CD4-positive, CD25-positive, alpha-beta regulatory T cell (primary cell): ENCODE results near the gene LYG1. TPM values are rescaled to one million over a fixed set of nuclear protein-coding genes. Genes with fewer than 3 reads are reported as not detected.
"Not testable (repeated sequence)": the region's sequence is repeated elsewhere in the genome, so short reads cannot be mapped to it uniquely, and the experiment has no call there.

Experiments
- ATAC-seq, 2 donors: fragments of 150-1000 bp; cut with Tn5 transposase; one replicate each; pipeline ENCODE4 v1.10.0; 2021; ENCODE audit warnings: low read depth in 2 of 2, moderate number of reproducible peaks in 2 of 2, moderate library complexity in 1 of 2
- DNase-seq, 3 donors: peaks; one replicate each; pipeline versions ENCODE4 v3.0.0 to v3.0.0-alpha.2; 2012 to 2022; ENCODE audit warnings: mixed read lengths in 1 of 3
- H3K27ac ChIP-seq: one replicate; pipeline ENCODE4 v1.7.0; 2013; ENCODE audit warnings: mild to moderate bottlenecking, low read length; ENCODE audit not compliant: insufficient read depth, poor library complexity, severe bottlenecking
- H3K27me3 ChIP-seq: one replicate; pipeline ENCODE4 v1.7.0; 2013; ENCODE audit warnings: low read length; ENCODE audit not compliant: control insufficient read depth, insufficient read depth
- H3K36me3 ChIP-seq: one replicate; pipeline ENCODE4 v1.7.0; 2013; ENCODE audit warnings: mild to moderate bottlenecking, low read length, moderate library complexity; ENCODE audit not compliant: control insufficient read depth, insufficient read depth
- H3K4me1 ChIP-seq: 2 replicates; pipeline ENCODE4 v1.7.0; 2013; ENCODE audit warnings: mild to moderate bottlenecking, low read length; ENCODE audit not compliant: insufficient read depth, control insufficient read depth, poor library complexity, severe bottlenecking
- H3K4me3 ChIP-seq: one replicate; pipeline ENCODE4 v1.7.0; 2013; ENCODE audit warnings: low read depth, mild to moderate bottlenecking, low read length, moderate library complexity
- H3K9me3 ChIP-seq, 2 experiments: 1 replicate in 1 of 2; 2 replicates in 1 of 2; pipeline ENCODE4 v1.7.0; 2013; ENCODE audit warnings: low read length in 2 of 2, mild to moderate bottlenecking in 1 of 2, moderate library complexity in 1 of 2; ENCODE audit not compliant: control insufficient read depth in 2 of 2
- H3K27ac Mint-ChIP-seq, 3 donors: one replicate each; pipeline ENCODE4 v1.8.0; 2020 to 2022; ENCODE audit warnings: mild to moderate bottlenecking in 3 of 3, mixed read lengths in 3 of 3, moderate library complexity in 2 of 3
- H3K27me3 Mint-ChIP-seq: one replicate; pipeline ENCODE4 v1.8.0; 2022; ENCODE audit warnings: mild to moderate bottlenecking, mixed read lengths
- H3K36me3 Mint-ChIP-seq: one replicate; pipeline ENCODE4 v1.8.0; 2020; ENCODE audit warnings: mixed read lengths
- H3K4me1 Mint-ChIP-seq, 4 donors: one replicate each; pipeline ENCODE4 v1.8.0; 2020 to 2022; ENCODE audit warnings: mixed read lengths in 4 of 4, mild to moderate bottlenecking in 1 of 4
- H3K4me3 Mint-ChIP-seq, 4 donors: one replicate each; pipeline ENCODE4 v1.8.0; 2020 to 2022; ENCODE audit warnings: mild to moderate bottlenecking in 4 of 4, mixed read lengths in 4 of 4, moderate library complexity in 3 of 4
- H3K9me3 Mint-ChIP-seq, 7 donors: one replicate each; pipeline ENCODE4 v1.8.0; 2020 to 2022; ENCODE audit warnings: mixed read lengths in 7 of 7, mild to moderate bottlenecking in 3 of 7, moderate library complexity in 2 of 7
- polyA plus RNA-seq, 4 donors: library from polyadenylated mRNA; unstranded; fragments of 300-500 nt; fragmentation: Illumina TruSeq; gene quantifications; one replicate each; pipeline ENCODE4 v1.2.3, GENCODE V29; 2021
- total RNA-seq: library from RNA; stranded (reverse); gene quantifications from one replicate; pipeline ENCODE4 v1.2.3, GENCODE V29; 2022

Gene LYG1
- total and polyA plus RNA-seq, 5 donors from 2014 or later: 0.46 to 2.0 TPM; not detected in 3

DNA sequence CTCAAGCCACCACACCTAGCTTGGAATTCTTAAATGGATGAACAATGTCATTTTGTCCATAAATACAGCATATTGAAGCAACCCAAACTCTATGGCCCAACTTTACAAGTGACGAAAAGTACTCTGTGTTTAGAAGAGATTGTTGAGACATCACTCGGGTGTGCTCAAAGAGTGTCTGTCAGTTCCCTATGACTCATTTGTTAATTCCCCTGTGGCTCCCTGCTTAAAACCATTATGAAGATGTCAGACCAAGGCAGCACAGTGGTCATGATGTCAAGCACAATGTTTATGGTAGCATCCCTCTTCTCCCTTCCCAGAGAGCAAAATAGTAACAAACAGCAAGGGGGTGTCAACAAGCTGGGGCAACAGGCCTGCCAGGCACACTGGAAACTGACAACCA, 3.0 kb downstream of the LYG1 start:
- Histone ChIP-seq H3K27me3 (no peaks in the 10 kb centered on the region), H3K9me3 (no peaks in the 10 kb centered on the region), H3K4me1 (no peaks in the 10 kb centered on the region), H3K4me3 (no peak overlapping the region), H3K36me3 (no peaks in the 10 kb centered on the region), H3K27ac (no peak overlapping the region)
- peaks cover 14% of the 10 kb centered on the region for H3K36me3 Mint-ChIP-seq
- no peaks in the 10 kb centered on the region for H3K4me1 Mint-ChIP-seq
- no peaks in the 10 kb centered on the region for H3K27me3 Mint-ChIP-seq
- H3K27ac Mint-ChIP-seq: no peak overlapping the region
- H3K9me3 Mint-ChIP-seq: peaks cover 0 to 3% (median 0%) of the 10 kb centered on the region in 7 donors
- DNase-seq: no peak
- H3K4me3 Mint-ChIP-seq: no peak overlapping the region
- ATAC-seq: no peak

- Histone ChIP-seq H3K9me3 (no peaks in the 10 kb centered on the region), H3K4me3 (no peak overlapping the region), H3K4me1 (no peaks in the 10 kb centered on the region), H3K36me3 (peaks cover 3% of the 10 kb centered on the region), H3K27ac (no peak overlapping the region), H3K27me3 (no peaks in the 10 kb centered on the region)
- H3K9me3 Mint-ChIP-seq: peaks cover 0 to 2% (median 0%) of the 10 kb centered on the region in 7 donors
- peaks cover 24% of the 10 kb centered on the region for H3K36me3 Mint-ChIP-seq
- DNase-seq (no peak), ATAC-seq (no peak)
- H3K27ac Mint-ChIP-seq: no peak overlapping the region
- H3K4me1 Mint-ChIP-seq: no peaks in the 10 kb centered on the region
- H3K4me3 Mint-ChIP-seq: no peak overlapping the region
- no peaks in the 10 kb centered on the region for H3K27me3 Mint-ChIP-seq
Measured at GRCh38 chr2:99285526-99285925, 15.5 kb downstream of the LYG1 start.

DNA sequence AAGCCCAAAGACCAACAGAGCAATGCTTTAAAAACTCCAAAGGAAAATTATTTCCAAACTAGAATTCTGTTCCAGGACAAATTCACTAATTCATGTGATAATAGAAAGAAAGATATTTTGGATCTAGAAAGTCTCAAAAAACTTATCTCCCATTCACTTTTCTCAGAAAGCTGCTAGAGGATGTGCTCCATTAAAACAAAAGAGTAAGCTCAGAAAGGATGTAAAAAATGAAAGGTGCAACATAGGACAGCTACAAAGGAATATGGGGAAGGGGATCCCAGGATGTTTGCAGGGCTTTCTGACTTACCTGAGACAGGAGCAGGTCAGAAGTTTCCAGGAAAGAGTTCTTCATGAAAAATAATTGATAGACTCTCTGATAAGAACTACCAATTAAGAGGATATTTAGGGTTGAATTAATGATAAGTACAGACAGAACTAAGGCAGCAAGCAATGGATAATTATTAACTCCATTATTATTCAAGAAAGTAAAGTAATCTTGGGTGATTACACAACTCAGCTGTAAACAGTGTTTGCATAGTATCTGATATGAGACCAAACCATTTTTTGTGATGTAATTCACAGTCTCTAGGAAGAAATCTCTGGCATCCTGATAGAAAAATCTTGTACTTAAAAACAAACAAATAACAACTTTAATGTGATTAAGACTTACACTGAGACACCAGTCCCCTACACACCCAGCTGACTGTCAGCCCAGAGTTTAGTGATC, 20.9 kb downstream of the LYG1 start:
- H3K9me3 Mint-ChIP-seq: peaks cover 0 to 15% (median 0%) of the 10 kb centered on the region in 7 donors
- ATAC-seq: no peak
- H3K27me3 Mint-ChIP-seq: no peaks in the 10 kb centered on the region
- H3K4me1 ChIP-seq: no peaks in the 10 kb centered on the region
- no peak overlapping the region for H3K27ac ChIP-seq
- no peaks in the 10 kb centered on the region for H3K9me3 ChIP-seq
- no peaks in the 10 kb centered on the region for H3K4me1 Mint-ChIP-seq
- H3K27ac Mint-ChIP-seq: no peak overlapping the region
- no peaks in the 10 kb centered on the region for H3K27me3 ChIP-seq
- no peak overlapping the region for H3K4me3 Mint-ChIP-seq
- no peaks in the 10 kb centered on the region for H3K36me3 ChIP-seq
- no peak for DNase-seq
- no peak overlapping the region for H3K4me3 ChIP-seq
- H3K36me3 Mint-ChIP-seq: peaks cover 23% of the 10 kb centered on the region

DNA sequence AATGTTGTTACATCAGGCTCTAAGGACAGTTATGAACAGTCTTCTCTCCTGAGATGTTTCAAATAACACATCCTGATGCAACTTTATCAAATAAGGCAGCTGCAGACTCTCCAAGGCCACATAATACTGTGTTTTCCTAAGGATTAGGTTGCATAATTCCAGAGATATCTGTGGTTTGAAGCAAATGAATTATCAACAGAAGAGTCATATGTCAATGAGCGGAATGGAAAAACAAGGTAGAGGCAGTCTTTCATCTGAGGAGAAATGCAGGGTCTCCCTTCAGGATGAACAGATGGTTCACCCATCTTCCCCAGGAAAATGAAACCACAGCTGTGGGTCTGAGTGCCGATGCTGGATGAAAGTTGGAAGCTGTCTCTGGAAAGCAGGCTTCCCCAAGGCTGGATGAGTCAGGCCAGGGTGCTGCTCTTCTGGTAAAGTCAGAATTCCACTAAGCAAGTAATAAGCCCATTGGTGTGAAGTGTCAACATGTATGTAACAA, 22.2 kb downstream of the LYG1 start:
- H3K4me1 Mint-ChIP-seq: no peaks in the 10 kb centered on the region
- no peaks in the 10 kb centered on the region for H3K27me3 ChIP-seq
- no peak overlapping the region for H3K27ac ChIP-seq
- H3K4me3 Mint-ChIP-seq: no peak overlapping the region
- peaks cover 23% of the 10 kb centered on the region for H3K36me3 Mint-ChIP-seq
- no peaks in the 10 kb centered on the region for H3K4me1 ChIP-seq
- H3K4me3 ChIP-seq: no peak overlapping the region
- H3K9me3 Mint-ChIP-seq: peaks cover 0 to 15% (median 0%) of the 10 kb centered on the region in 7 donors
- H3K27ac Mint-ChIP-seq: no peak overlapping the region
- ATAC-seq: no peak
- DNase-seq: no peak
- no peaks in the 10 kb centered on the region for H3K9me3 ChIP-seq
- no peaks in the 10 kb centered on the region for H3K36me3 ChIP-seq
- no peaks in the 10 kb centered on the region for H3K27me3 Mint-ChIP-seq

DNA sequence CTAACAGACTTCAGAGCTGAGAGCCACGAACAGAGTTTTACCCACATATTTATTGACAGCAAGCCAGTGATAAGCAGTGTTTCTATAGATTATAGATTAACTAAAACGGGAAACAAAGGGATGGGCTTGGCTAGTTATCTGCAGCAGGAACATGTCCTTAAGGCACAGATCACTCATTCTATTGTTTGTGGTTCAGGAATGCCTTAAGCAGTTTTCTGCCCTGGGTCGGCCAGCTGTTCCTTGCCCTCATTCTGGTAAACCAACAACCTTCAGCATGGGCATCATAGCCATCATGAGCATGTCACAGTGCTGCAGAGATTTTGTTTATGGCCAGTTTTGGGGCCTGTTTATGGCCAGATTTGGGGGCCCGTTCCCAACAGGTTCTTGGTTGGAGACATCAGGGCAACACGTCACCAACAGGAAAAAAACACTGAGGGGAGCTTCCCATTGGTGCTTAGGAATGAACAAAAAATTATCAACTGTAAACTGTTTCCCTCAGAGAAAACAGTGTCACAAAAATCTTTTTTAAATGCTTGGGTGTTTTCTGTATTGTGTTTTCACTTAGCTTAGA, 22.7 kb downstream of the LYG1 start:
- Mint-ChIP-seq H3K36me3 (peaks cover 19% of the 10 kb centered on the region), H3K9me3 (peaks cover 0 to 15% (median 0%) of the 10 kb centered on the region in 7 donors)
- not testable (repeated sequence) for ATAC-seq

DNA sequence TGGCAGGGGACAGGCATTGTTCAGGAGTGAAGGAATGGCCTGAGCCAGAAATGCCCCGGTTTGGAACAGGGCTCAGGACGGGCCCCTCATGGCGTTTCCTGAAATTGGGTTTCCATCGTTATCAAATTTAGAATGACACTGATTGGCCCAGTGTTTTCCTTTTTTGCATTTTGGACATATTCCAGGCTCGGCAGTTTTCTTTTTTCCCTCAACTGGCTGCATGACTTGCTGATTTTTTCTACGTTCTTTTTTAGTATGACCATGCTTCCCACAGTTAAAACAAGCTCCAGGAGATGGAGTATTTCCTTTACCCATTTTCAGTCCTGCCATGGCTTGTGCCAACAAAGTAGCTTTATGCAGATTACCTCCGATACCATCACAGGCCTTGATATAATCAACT, 25.1 kb downstream of the LYG1 start:
- H3K4me3 ChIP-seq: no peak overlapping the region
- H3K4me1 ChIP-seq: no peaks in the 10 kb centered on the region
- no peaks in the 10 kb centered on the region for H3K27me3 Mint-ChIP-seq
- no peaks in the 10 kb centered on the region for H3K27me3 ChIP-seq
- peaks cover 19% of the 10 kb centered on the region for H3K36me3 Mint-ChIP-seq
- no peak overlapping the region for H3K27ac ChIP-seq
- ATAC-seq (no peak), DNase-seq (no peak)
- H3K9me3 Mint-ChIP-seq: peaks cover 0 to 20% (median 6%) of the 10 kb centered on the region in 7 donors
- no peak overlapping the region for H3K27ac Mint-ChIP-seq
- no peaks in the 10 kb centered on the region for H3K4me1 Mint-ChIP-seq
- no peak overlapping the region for H3K4me3 Mint-ChIP-seq
- H3K36me3 ChIP-seq: no peaks in the 10 kb centered on the region
- H3K9me3 ChIP-seq: peaks cover 3 to 4% of the 10 kb centered on the region in 2 experiments

More for the DNA sequence above, 22.7 kb downstream of the LYG1 start:
- not testable (repeated sequence) for H3K4me1 Mint-ChIP-seq, H3K4me3 ChIP-seq, H3K27ac ChIP-seq, H3K4me3 Mint-ChIP-seq, H3K27me3 ChIP-seq, H3K9me3 ChIP-seq, DNase-seq, H3K27ac Mint-ChIP-seq, H3K36me3 ChIP-seq, H3K27me3 Mint-ChIP-seq, H3K4me1 ChIP-seq

DNA sequence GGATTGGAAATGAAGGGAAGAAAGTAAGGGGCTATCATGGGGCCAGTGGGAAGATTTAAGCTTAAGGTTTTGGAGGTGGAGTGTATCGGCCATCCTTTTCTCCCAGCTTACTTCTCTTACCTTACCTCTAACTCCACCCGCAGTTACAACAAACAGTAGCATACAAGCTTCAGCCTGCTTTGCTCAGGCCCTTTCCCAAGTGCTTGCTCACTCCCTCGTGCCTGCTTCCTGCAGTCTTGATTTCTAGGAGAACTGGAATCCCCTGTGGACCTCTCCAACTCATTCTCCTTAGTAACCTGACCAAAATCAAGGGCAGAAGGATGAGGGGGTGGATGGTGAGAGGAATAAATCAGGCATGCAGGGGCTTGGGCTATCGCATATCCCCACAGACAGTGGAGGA, 39.8 kb downstream of the LYG1 start:
- H3K27ac Mint-ChIP-seq: no peak overlapping the region
- Histone ChIP-seq H3K36me3 (no peaks in the 10 kb centered on the region), H3K27ac (no peak overlapping the region), H3K27me3 (no peaks in the 10 kb centered on the region), H3K4me3 (no peak overlapping the region), H3K9me3 (no peaks in the 10 kb centered on the region), H3K4me1 (no peaks in the 10 kb centered on the region)
- peaks cover 11% of the 10 kb centered on the region for H3K36me3 Mint-ChIP-seq
- no peak overlapping the region for H3K4me3 Mint-ChIP-seq
- no peaks in the 10 kb centered on the region for H3K4me1 Mint-ChIP-seq
- no peak for DNase-seq
- no peaks in the 10 kb centered on the region for H3K27me3 Mint-ChIP-seq
- no peak for ATAC-seq
- no peaks in the 10 kb centered on the region for H3K9me3 Mint-ChIP-seq

GRCh38 chr2:99260184-99260583, 40.8 kb downstream of the LYG1 start:
- Mint-ChIP-seq H3K9me3 (no peaks in the 10 kb centered on the region), H3K4me1 (no peaks in the 10 kb centered on the region), H3K27ac (no peak overlapping the region), H3K4me3 (no peak overlapping the region), H3K27me3 (no peaks in the 10 kb centered on the region), H3K36me3 (peaks cover 8% of the 10 kb centered on the region)
- H3K27me3 ChIP-seq: no peaks in the 10 kb centered on the region
- no peaks in the 10 kb centered on the region for H3K4me1 ChIP-seq
- ATAC-seq: no peak
- no peak overlapping the region for H3K27ac ChIP-seq
- no peaks in the 10 kb centered on the region for H3K36me3 ChIP-seq
- no peaks in the 10 kb centered on the region for H3K9me3 ChIP-seq
- no peak for DNase-seq
- no peak overlapping the region for H3K4me3 ChIP-seq
